Kidney epithelial cell (primary cell): ENCODE results near the gene RABGAP1L. TPM values are rescaled to one million over a fixed set of nuclear protein-coding genes. Genes with fewer than 3 reads are reported as not detected.

Source experiments
- DNase-seq: peaks from one replicate; pipeline ENCODE4 v3.0.0-alpha.2; 2010; ENCODE audit warnings: low read depth
- H3K27me3 ChIP-seq: 2 replicates; pipeline ENCODE4 v1.6.0; 2011; ENCODE audit warnings: low read length; ENCODE audit not compliant: control insufficient read depth, insufficient read depth
- H3K36me3 ChIP-seq: 2 replicates; pipeline ENCODE4 v1.5.1; 2011; ENCODE audit warnings: low read length; ENCODE audit not compliant: control insufficient read depth, insufficient read depth
- H3K4me3 ChIP-seq: 2 replicates; pipeline ENCODE4 v1.5.1; 2011; ENCODE audit warnings: low read depth, mild to moderate bottlenecking, control low read depth, low read length
- total RNA-seq: library from RNA; depleted of rRNA; stranded (reverse); fragments of >200 nt; gene quantifications from 2 replicates; pipeline ENCODE4 v1.2.3, GENCODE V29; 2015
- TF ChIP-seq, protein P1 (sequence below): IDR thresholded peaks from 2 replicates; pipeline ENCODE4 v1.5.1; 2011; ENCODE audit warnings: mild to moderate bottlenecking, moderate library complexity, low read length, control low read depth, inconsistent platforms; ENCODE audit not compliant: insufficient read depth, poor library complexity, severe bottlenecking

Gene RABGAP1L
- total RNA-seq, 1 donor from 2014 or later: 22.1 TPM

DNA sequence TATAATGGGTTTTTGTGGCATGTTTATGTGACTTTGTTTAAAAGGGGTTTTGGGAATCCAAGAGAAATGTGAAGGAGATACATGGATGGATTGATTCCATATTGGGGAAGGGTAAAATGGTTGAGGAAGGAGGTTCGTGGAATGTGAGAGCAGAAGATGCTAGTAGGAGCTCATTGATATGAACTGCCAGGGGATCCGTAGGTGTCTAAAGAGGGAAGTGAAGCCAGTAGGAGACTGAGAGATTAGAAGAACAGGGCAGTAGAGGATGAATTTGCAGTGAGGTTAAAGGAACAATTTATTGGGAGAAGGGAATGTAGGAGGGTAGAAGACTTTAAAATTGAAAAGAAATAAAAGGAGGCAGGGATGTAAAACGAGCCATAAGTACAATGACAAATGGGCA, 541.0 kb downstream of the RABGAP1L start:
- H3K4me3 ChIP-seq: no peak overlapping the region
- TF ChIP-seq, protein P1, sequence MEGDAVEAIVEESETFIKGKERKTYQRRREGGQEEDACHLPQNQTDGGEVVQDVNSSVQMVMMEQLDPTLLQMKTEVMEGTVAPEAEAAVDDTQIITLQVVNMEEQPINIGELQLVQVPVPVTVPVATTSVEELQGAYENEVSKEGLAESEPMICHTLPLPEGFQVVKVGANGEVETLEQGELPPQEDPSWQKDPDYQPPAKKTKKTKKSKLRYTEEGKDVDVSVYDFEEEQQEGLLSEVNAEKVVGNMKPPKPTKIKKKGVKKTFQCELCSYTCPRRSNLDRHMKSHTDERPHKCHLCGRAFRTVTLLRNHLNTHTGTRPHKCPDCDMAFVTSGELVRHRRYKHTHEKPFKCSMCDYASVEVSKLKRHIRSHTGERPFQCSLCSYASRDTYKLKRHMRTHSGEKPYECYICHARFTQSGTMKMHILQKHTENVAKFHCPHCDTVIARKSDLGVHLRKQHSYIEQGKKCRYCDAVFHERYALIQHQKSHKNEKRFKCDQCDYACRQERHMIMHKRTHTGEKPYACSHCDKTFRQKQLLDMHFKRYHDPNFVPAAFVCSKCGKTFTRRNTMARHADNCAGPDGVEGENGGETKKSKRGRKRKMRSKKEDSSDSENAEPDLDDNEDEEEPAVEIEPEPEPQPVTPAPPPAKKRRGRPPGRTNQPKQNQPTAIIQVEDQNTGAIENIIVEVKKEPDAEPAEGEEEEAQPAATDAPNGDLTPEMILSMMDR: no peak
- no peak for DNase-seq

DNA sequence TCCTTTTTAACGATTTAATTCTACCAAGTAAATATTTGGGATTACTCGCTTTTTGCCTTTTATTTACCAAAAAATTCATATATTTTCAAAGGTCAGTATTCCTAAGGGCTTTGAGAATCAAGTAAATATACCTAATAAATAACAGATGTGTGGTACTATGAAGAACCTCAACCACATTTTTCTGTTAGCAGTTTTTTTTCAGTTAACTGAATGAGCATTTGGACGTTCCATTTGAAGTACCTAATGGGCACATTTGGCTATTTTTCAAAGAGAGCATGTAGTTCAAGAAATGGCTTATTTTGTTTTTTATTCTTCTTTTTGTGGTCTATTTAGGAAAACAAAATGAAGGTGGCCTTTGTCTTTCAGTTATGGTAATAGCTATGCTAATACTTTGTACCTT, 541.5 kb downstream of the RABGAP1L start:
- no peaks in the 10 kb centered on the region for H3K36me3 ChIP-seq
- no peak for DNase-seq
- H3K4me3 ChIP-seq: no peak overlapping the region
- TF ChIP-seq, protein P1: no peak
- H3K27me3 ChIP-seq: no peaks in the 10 kb centered on the region

More for the DNA sequence above, 541.0 kb downstream of the RABGAP1L start:
- H3K27me3 ChIP-seq: no peaks in the 10 kb centered on the region
- H3K36me3 ChIP-seq: no peaks in the 10 kb centered on the region

- DNase-seq: no peak
- no peaks in the 10 kb centered on the region for H3K27me3 ChIP-seq
- no peak overlapping the region for H3K4me3 ChIP-seq
- TF ChIP-seq, protein P1: no peak
- H3K36me3 ChIP-seq: no peaks in the 10 kb centered on the region
Measured at GRCh38 chr1:174701565-174701964, 542.2 kb downstream of the RABGAP1L start.

DNA sequence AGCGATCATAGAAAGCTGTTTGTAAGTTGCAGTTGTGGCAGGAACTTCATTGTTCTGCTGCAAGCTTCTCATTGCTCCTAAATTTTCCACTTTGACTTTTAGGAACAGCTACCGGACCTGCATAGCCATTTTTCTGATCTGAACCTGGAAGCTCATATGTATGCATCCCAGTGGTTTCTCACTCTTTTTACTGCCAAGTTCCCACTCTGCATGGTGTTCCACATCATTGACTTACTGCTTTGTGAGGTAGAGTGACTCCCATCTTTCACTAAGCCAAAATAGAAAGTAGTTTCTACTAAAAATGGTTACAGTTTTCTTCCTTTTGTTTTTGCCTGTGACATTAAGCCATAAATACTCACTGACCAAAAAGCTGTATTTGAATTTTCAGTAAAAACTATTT, 542.7 kb downstream of the RABGAP1L start:
- DNase-seq: no peak
- Histone ChIP-seq H3K4me3 (no peak overlapping the region), H3K27me3 (no peaks in the 10 kb centered on the region), H3K36me3 (no peaks in the 10 kb centered on the region)
- TF ChIP-seq, protein P1: no peak

GRCh38 chr1:174703309-174703708, 544.0 kb downstream of the RABGAP1L start:
- no peak for DNase-seq
- TF ChIP-seq, protein P1: no peak
- no peaks in the 10 kb centered on the region for H3K27me3 ChIP-seq
- no peak overlapping the region for H3K4me3 ChIP-seq
- H3K36me3 ChIP-seq: no peaks in the 10 kb centered on the region

DNA sequence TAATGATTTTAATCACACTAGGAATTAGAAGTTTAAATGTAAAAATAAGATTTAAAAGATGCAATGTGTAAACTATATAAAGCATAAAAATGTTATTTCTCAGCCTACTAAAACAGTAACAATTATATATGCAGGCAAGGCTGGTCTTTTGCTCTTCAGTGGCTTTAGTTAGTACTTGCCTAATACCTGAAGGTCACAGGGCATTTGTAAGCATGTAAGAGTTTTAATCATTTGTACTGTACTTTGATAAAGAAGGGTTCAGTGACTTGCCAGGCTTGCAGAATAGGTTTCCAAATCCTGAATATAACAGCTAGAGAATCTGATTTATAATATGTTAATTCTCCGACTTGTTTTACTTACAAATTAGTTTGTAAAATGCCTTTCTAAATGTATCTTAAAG, 545.0 kb downstream of the RABGAP1L start:
- H3K27me3 ChIP-seq: no peaks in the 10 kb centered on the region
- no peak overlapping the region for H3K4me3 ChIP-seq
- H3K36me3 ChIP-seq: no peaks in the 10 kb centered on the region
- no peak for DNase-seq
- TF ChIP-seq, protein P1: no peak
